Measurements from ENCODE around the gene OCRL. TPM values are rescaled to one million over a fixed set of nuclear protein-coding genes. Genes with fewer than 3 reads are reported as not detected.

Gene OCRL
- polyA plus RNA-seq, 1 donor: 23.6 TPM

DNA sequence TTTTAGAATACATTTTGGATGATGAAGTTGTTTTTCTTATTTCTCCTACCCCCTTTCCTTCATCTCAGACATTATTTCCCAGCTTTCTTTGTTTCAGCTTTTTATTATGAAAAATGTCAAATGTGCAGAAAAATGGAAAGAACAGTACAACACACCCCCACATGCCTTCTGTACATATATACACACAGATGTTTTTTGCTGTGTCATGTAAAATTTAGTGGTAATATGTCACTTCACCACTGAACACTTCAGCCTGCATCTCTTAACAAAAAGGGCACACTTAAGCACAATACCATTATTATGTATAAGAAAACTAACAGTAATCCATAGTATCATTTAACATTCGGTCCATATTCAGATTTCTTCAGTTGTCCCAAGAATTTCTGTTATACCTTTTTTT lies 37.8 kb downstream of the OCRL start:
- no peak overlapping the region for H3K27ac ChIP-seq (ENCODE audit: low read length)
- no CpG with 5 or more reads among the region's 1 CpG for WGBS (ENCODE audit: insufficient coverage, low lambda C conversion rate)
- no peaks in the 10 kb centered on the region for H3K4me1 ChIP-seq (ENCODE audit: control insufficient read depth, insufficient read depth, low read length)
- peaks cover 30% of the 10 kb centered on the region for H3K36me3 ChIP-seq (ENCODE audit: control insufficient read depth, insufficient read depth, low read length)
- no peak overlapping the region for H3K4me3 ChIP-seq (ENCODE audit: low read length)
- H3K27me3 ChIP-seq (ENCODE audit: control insufficient read depth, insufficient read depth, low read length): no peaks in the 10 kb centered on the region
- no peak for DNase-seq
- H3K9me3 ChIP-seq (ENCODE audit: control insufficient read depth, low read depth, low read length): no peaks in the 10 kb centered on the region

DNA sequence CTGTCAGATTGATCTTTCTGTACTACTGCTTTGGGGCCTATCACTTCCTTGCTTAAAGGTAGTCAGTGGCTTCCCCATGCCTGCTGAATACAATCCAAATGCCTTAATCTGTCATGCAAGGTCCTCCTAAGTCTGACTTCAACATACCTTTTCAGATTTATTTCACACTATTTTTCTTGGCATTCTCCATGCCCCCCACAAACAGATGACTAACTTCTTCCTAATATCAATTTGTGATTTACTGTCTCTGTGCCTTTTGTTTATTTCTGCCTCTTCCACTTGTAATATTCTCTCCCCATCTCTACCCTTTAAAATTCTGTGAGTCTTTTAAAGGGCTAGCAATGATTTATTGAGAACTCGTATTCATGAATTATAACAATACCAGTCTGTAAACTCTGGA lies 41.8 kb downstream of the OCRL start:
- no peaks in the 10 kb centered on the region for H3K27me3 ChIP-seq (ENCODE audit: control insufficient read depth, insufficient read depth, low read length)
- WGBS (ENCODE audit: insufficient coverage, low lambda C conversion rate): no CpG with 5 or more reads among the region's 1 CpG
- H3K27ac ChIP-seq (ENCODE audit: low read length): no peak overlapping the region
- H3K4me3 ChIP-seq (ENCODE audit: low read length): no peak overlapping the region
- no peaks in the 10 kb centered on the region for H3K4me1 ChIP-seq (ENCODE audit: control insufficient read depth, insufficient read depth, low read length)
- H3K36me3 ChIP-seq (ENCODE audit: control insufficient read depth, insufficient read depth, low read length): peaks cover 15% of the 10 kb centered on the region
- DNase-seq: no peak
- no peaks in the 10 kb centered on the region for H3K9me3 ChIP-seq (ENCODE audit: control insufficient read depth, low read depth, low read length)

DNA sequence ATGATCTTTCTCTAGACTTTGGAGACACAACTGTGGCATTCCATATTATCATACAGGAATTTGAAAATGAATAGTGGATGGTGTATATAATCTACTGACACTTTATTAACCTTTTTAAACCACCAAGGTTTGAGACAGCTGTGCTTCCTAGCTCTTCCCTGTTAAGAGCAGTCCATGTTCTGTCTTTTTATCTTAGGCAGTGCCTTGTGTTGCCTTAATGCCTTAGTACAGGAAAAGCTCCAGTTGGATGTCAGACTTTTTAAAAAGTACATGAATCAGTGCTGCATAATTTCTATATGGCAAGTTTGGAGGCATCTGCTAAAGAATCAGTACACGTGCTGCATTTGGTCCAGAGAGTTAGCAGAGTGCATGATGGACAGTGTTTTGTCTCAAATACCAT lies 45.1 kb downstream of the OCRL start:
- H3K4me1 ChIP-seq (ENCODE audit: control insufficient read depth, insufficient read depth, low read length): no peaks in the 10 kb centered on the region
- no peaks in the 10 kb centered on the region for H3K27me3 ChIP-seq (ENCODE audit: control insufficient read depth, insufficient read depth, low read length)
- peaks cover 32% of the 10 kb centered on the region for H3K36me3 ChIP-seq (ENCODE audit: control insufficient read depth, insufficient read depth, low read length)
- no peak for DNase-seq
- H3K27ac ChIP-seq (ENCODE audit: low read length): no peak overlapping the region
- H3K9me3 ChIP-seq (ENCODE audit: control insufficient read depth, low read depth, low read length): no peaks in the 10 kb centered on the region
- no peak overlapping the region for H3K4me3 ChIP-seq (ENCODE audit: low read length)
- WGBS (ENCODE audit: insufficient coverage, low lambda C conversion rate): no CpG with 5 or more reads among the region's 1 CpG

DNA sequence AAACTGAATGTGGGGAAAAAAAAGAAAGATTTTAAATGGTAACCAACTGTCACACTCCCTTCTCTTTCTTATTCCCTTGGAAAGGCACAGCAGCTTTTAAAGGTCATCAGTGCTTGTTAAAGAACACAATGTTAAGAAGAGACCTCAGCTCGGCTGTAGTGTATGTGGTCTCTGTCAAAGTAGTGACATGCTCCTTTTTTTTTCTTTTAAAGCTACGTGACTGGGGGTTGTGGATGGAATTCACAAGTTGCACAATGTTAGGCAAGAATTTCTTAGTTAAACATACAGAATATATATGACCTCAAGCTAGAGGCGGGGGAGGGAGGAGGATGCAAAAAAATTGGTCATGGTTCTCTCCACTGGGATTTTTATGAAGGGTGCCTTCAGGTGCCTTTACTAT lies 45.6 kb downstream of the OCRL start:
- no peak for DNase-seq
- no CpG with 5 or more reads among the region's 3 CpGs for WGBS (ENCODE audit: insufficient coverage, low lambda C conversion rate)
- Histone ChIP-seq H3K36me3 (ENCODE audit: control insufficient read depth, insufficient read depth, low read length) (peaks cover 33% of the 10 kb centered on the region), H3K27me3 (ENCODE audit: control insufficient read depth, insufficient read depth, low read length) (no peaks in the 10 kb centered on the region), H3K4me3 (ENCODE audit: low read length) (no peak overlapping the region), H3K9me3 (ENCODE audit: control insufficient read depth, low read depth, low read length) (no peaks in the 10 kb centered on the region), H3K4me1 (ENCODE audit: control insufficient read depth, insufficient read depth, low read length) (no peaks in the 10 kb centered on the region), H3K27ac (ENCODE audit: low read length) (no peak overlapping the region)

DNA sequence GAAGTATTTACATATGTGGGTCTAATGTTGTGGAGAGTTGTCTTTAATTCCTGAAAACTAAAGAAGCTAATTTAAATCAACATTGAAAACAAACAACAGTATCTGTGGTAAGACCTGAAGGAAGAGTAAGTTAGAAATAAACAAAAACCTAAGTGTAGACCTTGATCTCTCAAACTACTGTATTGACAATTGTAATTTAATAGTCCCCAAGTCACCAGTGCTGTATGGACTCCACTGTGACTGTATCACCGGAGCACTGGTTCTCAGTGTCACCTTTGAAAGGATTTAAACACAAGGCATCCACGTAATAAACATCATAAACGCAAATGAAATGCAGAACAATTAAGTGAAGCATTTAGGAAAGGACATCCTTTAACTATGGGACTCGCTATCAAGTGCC lies 46.4 kb downstream of the OCRL start:
- no peaks in the 10 kb centered on the region for H3K27me3 ChIP-seq (ENCODE audit: control insufficient read depth, insufficient read depth, low read length)
- WGBS (ENCODE audit: insufficient coverage, low lambda C conversion rate): 100% methylated on average over 1 of the region's 4 CpGs
- H3K36me3 ChIP-seq (ENCODE audit: control insufficient read depth, insufficient read depth, low read length): peaks cover 38% of the 10 kb centered on the region
- H3K4me1 ChIP-seq (ENCODE audit: control insufficient read depth, insufficient read depth, low read length): no peaks in the 10 kb centered on the region
- H3K27ac ChIP-seq (ENCODE audit: low read length): no peak overlapping the region
- H3K9me3 ChIP-seq (ENCODE audit: control insufficient read depth, low read depth, low read length): no peaks in the 10 kb centered on the region
- H3K4me3 ChIP-seq (ENCODE audit: low read length): no peak overlapping the region
- no peak for DNase-seq

DNA sequence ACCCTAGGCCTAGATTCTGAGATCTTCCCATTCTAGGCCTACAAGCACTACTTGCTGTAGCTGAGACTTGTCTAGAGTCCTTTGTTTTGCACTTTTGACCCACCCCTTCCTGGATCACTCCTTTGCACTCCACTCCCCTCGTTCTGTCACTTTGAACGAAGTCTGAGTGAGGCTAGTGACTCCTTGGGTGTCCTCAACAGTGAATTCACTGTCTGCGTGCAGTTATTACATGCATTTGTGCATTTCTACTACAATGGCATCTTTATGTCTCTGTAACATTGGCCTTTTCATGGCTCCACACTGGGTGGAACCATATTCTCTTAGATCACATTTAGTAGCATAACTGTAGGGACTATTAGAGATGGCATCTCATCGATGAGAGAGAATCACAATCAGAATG lies 50.5 kb downstream of the OCRL start:
- Histone ChIP-seq H3K27me3 (ENCODE audit: control insufficient read depth, insufficient read depth, low read length) (no peaks in the 10 kb centered on the region), H3K36me3 (ENCODE audit: control insufficient read depth, insufficient read depth, low read length) (peaks cover 45% of the 10 kb centered on the region), H3K4me1 (ENCODE audit: control insufficient read depth, insufficient read depth, low read length) (no peaks in the 10 kb centered on the region), H3K27ac (ENCODE audit: low read length) (no peak overlapping the region), H3K9me3 (ENCODE audit: control insufficient read depth, low read depth, low read length) (no peaks in the 10 kb centered on the region), H3K4me3 (ENCODE audit: low read length) (no peak overlapping the region)
- WGBS (ENCODE audit: insufficient coverage, low lambda C conversion rate): no CpG with 5 or more reads among the region's 4 CpGs
- no peak for DNase-seq

DNA sequence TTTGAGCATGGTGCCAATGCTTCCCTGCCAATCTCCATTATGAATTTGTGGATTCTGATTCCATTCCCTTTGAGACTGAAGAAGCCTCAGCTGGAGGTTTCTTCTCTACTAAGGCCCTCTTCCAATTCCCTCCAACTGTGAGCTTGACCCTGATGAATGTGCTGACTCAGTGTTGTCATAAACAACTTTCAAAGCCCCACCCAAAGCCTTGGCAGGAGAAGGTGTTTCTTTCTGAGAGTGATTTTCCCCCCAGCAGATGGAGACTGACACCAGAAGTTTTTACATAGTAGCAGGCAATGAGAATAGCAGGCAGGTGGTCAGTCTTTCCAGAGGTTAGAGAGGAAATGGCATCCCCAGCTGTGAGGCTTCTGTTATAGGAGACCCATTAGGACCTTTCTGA lies 53.1 kb downstream of the OCRL start:
- H3K27me3 ChIP-seq (ENCODE audit: control insufficient read depth, insufficient read depth, low read length): no peaks in the 10 kb centered on the region
- no peaks in the 10 kb centered on the region for H3K4me1 ChIP-seq (ENCODE audit: control insufficient read depth, insufficient read depth, low read length)
- no peak overlapping the region for H3K4me3 ChIP-seq (ENCODE audit: low read length)
- H3K27ac ChIP-seq (ENCODE audit: low read length): no peak overlapping the region
- H3K36me3 ChIP-seq (ENCODE audit: control insufficient read depth, insufficient read depth, low read length): peaks cover 32% of the 10 kb centered on the region
- no peak for DNase-seq
- H3K9me3 ChIP-seq (ENCODE audit: control insufficient read depth, low read depth, low read length): no peaks in the 10 kb centered on the region

DNA sequence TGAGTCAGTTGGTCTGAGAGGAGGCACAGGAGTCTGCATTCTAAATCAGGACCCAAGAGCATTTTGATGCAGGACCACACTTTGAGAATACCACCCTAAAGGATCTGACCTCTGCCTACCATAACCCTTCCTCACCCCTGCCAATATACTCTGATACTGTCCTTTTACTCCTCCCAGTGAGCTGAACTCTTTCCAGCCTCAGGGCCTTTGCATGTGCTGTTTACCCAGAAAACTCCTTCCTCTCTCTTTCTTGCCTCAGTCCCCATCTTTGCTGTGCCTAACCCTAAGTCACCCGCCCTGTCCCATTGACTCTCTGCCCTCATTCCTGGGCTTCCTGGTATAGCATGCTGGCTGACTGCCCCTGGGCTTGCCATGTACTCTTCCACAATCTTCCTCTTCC lies 54.7 kb downstream of the OCRL start:
- H3K36me3 ChIP-seq (ENCODE audit: control insufficient read depth, insufficient read depth, low read length): peaks cover 19% of the 10 kb centered on the region
- H3K9me3 ChIP-seq (ENCODE audit: control insufficient read depth, low read depth, low read length): no peaks in the 10 kb centered on the region
- no peak overlapping the region for H3K4me3 ChIP-seq (ENCODE audit: low read length)
- no peak for DNase-seq
- no peaks in the 10 kb centered on the region for H3K4me1 ChIP-seq (ENCODE audit: control insufficient read depth, insufficient read depth, low read length)
- H3K27me3 ChIP-seq (ENCODE audit: control insufficient read depth, insufficient read depth, low read length): no peaks in the 10 kb centered on the region
- H3K27ac ChIP-seq (ENCODE audit: low read length): no peak overlapping the region
- WGBS (ENCODE audit: insufficient coverage, low lambda C conversion rate): no CpG with 5 or more reads among the region's 1 CpG

DNA sequence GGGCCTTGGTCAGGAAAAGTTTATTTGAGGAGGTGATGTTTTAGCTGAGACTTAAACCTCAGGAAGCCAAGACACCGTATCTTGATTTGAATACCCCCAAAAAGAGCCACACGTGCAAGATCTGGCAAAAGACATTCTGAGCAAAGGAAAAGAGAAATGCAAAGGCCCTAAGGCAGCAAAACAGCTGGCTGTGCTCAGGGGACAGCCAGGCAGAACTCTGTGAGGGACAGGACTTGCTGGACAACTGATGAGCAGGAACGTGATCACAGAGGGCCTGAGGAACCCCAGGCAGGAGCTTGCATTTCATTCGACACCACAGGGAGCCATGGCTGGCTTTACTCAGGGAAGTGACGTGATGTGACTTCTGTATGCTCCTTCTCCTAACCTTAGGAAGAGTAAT lies 56.0 kb downstream of the OCRL start:
- Histone ChIP-seq H3K9me3 (ENCODE audit: control insufficient read depth, low read depth, low read length) (no peaks in the 10 kb centered on the region), H3K27ac (ENCODE audit: low read length) (no peak overlapping the region), H3K4me3 (ENCODE audit: low read length) (no peak overlapping the region), H3K27me3 (ENCODE audit: control insufficient read depth, insufficient read depth, low read length) (no peaks in the 10 kb centered on the region), H3K36me3 (ENCODE audit: control insufficient read depth, insufficient read depth, low read length) (peaks cover 9% of the 10 kb centered on the region), H3K4me1 (ENCODE audit: control insufficient read depth, insufficient read depth, low read length) (no peaks in the 10 kb centered on the region)
- DNase-seq: no peak
- no CpG with 5 or more reads among the region's 5 CpGs for whole genome bisulfite sequencing (ENCODE audit: insufficient coverage, low lambda C conversion rate)

DNA sequence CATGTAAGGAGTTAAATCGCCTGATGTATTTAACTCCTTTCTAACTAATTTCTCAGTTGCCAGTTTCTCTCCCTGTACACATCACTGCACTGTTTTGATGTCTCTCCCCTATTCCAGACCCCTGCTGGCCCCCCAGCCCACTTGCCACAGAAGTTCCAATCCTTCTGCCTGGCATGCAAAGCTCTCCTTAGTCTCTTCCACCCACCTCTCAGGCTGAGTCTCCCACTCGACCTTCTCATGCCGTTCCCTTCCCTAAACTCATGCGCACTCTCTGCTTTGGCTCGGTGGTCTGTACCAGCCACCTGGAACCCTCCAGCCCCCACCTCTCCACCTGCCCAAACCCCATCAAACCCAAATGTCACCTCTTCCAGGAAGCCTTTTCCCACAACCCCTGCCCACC lies 57.8 kb downstream of the OCRL start:
- WGBS (ENCODE audit: insufficient coverage, low lambda C conversion rate): no CpG with 5 or more reads among the region's 5 CpGs
- DNase-seq: no peak
- Histone ChIP-seq H3K36me3 (ENCODE audit: control insufficient read depth, insufficient read depth, low read length) (no peaks in the 10 kb centered on the region), H3K4me3 (ENCODE audit: low read length) (no peak overlapping the region), H3K27ac (ENCODE audit: low read length) (no peak overlapping the region), H3K9me3 (ENCODE audit: control insufficient read depth, low read depth, low read length) (no peaks in the 10 kb centered on the region), H3K4me1 (ENCODE audit: control insufficient read depth, insufficient read depth, low read length) (no peaks in the 10 kb centered on the region), H3K27me3 (ENCODE audit: control insufficient read depth, insufficient read depth, low read length) (no peaks in the 10 kb centered on the region)

DNA sequence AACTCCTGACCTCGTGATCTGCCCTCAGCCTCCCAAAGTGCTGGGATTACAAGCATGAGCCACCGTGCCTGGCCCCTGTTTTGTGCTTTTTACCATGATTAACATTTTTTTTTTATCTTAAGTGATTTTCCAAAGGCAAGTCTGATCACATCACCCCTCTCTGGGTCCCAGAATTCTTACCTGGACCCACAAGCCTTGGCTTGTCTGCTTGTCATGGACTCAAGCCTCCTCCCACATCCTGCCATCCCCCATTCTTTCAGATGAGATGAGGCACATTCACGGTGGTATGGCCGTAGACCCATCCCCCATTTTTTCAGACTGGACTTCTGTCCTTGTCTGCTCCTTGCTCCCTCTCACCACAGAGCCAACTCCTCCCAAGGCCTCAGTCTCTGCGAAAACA lies 59.4 kb downstream of the OCRL start:
- H3K9me3 ChIP-seq (ENCODE audit: control insufficient read depth, low read depth, low read length): no peaks in the 10 kb centered on the region
- no peak for DNase-seq
- no peaks in the 10 kb centered on the region for H3K27me3 ChIP-seq (ENCODE audit: control insufficient read depth, insufficient read depth, low read length)
- no peak overlapping the region for H3K4me3 ChIP-seq (ENCODE audit: low read length)
- peaks cover 3% of the 10 kb centered on the region for H3K4me1 ChIP-seq (ENCODE audit: control insufficient read depth, insufficient read depth, low read length)
- no peaks in the 10 kb centered on the region for H3K36me3 ChIP-seq (ENCODE audit: control insufficient read depth, insufficient read depth, low read length)
- WGBS (ENCODE audit: insufficient coverage, low lambda C conversion rate): no CpG with 5 or more reads among the region's 5 CpGs
- H3K27ac ChIP-seq (ENCODE audit: low read length): no peak overlapping the region

Measured in large intestine (tissue), 3 donors.